ENCODE measurements around the gene SOX13.

Gene SOX13

DNA sequence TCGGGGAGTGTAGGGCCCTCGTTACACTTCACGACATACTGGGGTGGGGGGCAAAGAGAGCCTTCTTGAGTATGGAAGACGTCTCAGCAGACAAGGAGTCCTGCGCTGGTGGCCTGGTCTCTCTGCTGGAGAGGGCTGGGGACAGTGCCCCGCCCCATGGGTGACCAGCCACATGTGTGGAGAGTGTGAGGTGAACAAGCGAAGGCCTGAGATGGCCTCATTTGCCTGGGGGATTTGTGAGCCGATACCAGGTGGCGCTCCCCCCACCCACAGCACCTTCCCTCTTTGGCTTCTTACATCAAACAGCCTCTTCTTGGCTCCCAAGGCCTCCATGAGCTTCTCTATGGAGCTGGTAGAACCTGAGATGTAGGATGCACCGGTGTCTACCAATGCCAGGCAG lies 83.0 kb downstream of the SOX13 start:
- DNase-seq (ENCODE audit: low spot score), result no peak
- TF ChIP-seq, protein P1, sequence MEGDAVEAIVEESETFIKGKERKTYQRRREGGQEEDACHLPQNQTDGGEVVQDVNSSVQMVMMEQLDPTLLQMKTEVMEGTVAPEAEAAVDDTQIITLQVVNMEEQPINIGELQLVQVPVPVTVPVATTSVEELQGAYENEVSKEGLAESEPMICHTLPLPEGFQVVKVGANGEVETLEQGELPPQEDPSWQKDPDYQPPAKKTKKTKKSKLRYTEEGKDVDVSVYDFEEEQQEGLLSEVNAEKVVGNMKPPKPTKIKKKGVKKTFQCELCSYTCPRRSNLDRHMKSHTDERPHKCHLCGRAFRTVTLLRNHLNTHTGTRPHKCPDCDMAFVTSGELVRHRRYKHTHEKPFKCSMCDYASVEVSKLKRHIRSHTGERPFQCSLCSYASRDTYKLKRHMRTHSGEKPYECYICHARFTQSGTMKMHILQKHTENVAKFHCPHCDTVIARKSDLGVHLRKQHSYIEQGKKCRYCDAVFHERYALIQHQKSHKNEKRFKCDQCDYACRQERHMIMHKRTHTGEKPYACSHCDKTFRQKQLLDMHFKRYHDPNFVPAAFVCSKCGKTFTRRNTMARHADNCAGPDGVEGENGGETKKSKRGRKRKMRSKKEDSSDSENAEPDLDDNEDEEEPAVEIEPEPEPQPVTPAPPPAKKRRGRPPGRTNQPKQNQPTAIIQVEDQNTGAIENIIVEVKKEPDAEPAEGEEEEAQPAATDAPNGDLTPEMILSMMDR (IDR thresholded peaks at IDR 0.05; ENCODE audit: extremely low read depth, missing control alignments), result no peak

DNA sequence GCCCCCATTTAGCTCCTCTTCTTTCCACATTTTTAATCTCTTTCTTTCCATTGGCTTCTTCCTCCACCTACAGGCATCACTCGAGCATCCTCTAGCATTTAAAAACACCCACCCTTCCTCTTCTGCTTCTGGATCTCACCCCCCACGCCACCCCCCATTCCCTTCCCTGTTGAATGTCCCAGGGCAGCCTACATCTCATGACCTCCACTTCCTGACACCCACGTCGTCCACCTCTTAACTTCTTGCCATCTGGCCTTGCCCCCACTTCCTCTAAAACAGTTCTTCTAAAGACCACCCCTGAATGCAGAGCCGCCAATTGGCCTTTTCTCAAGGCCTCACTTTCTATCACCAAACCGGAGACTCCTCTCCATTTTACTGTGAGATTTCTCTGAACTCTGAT lies 85.0 kb downstream of the SOX13 start:
- DNase-seq (ENCODE audit: low spot score), result no peak
- TF ChIP-seq, protein P1 (IDR thresholded peaks at IDR 0.05; ENCODE audit: extremely low read depth, missing control alignments), result no peak

DNA sequence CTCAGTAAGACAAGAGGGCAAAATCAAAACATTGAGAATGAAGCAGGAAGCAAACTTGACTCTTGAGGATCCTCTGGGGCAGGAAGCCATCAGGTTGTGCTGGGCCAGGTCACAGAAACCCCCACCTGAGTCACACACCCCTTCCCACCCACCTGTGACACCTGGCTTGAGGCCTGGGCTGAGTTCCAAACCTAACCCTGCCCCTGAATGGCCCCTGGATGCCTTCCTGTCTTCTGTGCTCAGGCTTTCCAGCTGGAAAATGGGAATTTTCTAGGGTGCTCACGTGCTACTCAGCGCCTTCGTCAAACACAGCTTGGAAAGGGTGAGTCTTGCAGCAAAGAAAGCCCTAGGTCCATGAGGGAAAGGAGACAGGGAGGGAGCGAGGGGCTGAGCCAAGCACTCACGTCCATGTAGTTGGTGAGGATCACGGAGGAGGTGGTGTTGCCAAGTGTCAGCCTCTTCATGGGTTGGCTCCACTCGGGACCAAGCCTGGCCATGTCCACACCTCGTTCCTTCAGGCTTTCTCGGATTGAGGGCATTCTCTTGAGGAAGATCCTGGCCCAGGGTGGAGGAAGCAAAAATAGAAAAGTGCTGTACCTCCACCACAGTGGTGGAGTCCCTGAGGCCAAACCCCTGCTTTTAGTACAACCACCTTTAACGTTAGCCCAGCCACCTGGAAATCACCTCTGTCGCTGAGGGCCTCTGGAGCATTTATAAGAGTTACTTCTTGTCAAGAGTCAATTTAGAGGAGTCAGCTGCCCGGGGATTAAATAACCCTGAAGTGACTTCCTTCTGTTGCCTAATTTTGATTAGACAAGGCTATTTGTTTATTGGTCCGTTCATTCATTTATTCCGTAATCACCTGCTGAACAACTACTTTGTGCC lies 88.9 kb downstream of the SOX13 start:
- TF ChIP-seq, protein P1 (IDR thresholded peaks at IDR 0.05; ENCODE audit: extremely low read depth, missing control alignments), result no peak
- DNase-seq (ENCODE audit: low spot score), result no peak

DNA sequence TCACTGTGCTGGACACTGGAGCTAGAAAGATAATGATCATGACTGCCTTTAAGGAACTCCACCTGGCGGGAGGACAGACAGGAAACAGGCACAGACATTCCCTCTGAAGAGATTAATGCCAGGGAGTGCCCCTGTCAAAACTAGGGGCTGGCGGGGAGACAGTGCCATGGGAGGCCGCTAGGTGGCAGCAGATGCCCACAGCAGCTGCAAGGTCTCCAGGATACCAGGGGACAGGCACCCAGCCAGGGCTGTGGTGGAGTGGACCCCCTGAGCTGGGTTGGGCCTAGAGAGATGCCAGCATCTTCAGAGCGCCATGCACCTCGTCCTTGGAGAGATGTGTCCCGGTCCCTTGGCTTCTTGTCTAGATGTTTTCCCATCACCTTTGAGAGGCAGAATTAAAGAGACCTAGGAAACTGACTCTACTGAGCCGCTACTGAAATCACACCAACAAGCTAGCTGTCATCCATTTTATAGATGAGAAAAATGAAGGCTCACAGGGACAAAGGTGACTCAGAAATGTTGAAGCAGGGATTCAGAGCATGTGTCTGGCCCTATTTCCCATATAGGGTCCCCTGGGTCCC lies 89.7 kb downstream of the SOX13 start:
- peak; percentile 87 for DNase-seq (ENCODE audit: low spot score)
- TF ChIP-seq, protein P1 (IDR thresholded peaks at IDR 0.05; ENCODE audit: extremely low read depth, missing control alignments), result peak; percentile 97

DNA sequence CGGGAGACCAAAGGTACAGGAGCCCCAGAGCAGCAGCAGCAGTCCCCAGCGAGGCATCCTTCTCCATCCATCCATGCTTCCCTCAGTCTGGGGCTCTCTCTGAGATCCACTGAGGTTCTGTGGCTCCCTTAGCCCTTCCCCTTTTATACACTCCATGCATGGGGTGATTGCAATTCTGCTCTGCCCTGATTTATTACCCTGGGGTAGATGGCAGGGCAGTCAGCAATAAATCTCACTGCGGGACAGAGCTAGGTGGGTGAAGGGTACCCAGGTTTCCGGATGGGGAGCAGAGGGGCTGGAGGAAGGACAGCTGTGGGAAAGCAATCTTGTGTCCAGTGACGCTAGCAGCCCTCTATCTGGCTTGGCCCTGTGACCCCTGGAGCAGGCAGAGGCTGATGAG lies 93.3 kb downstream of the SOX13 start, which contains the start of gene REN:
Gene REN (minus strand): TSS at position 119 of the 400 bp plus-strand sequence. CDS start 44 bp downstream, at position 75.
- TF ChIP-seq, protein P1 (IDR thresholded peaks at IDR 0.05; ENCODE audit: extremely low read depth, missing control alignments), result no peak
- DNase-seq (ENCODE audit: low spot score), result no peak

DNA sequence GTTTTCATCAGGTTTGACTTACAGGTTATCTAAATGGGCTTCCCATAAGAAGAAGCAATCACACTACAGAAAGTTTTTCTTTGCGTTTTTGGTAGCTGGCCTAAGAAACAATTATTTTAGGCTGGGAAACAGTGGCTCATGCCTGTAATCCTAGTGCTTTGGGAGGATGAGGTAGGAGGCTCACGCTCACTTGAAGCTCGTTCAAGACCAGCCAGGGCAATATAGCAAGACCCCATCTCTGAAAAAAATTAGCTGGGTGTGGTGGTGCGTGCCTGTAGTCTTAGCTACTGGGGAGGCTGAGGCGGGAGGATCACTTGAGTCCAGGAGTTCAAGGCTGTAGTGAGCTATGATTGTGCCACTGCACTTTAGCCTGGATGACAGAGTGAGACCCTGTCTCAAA lies 94.8 kb downstream of the SOX13 start:
- DNase-seq (ENCODE audit: low spot score), result no peak
- TF ChIP-seq, protein P1 (IDR thresholded peaks at IDR 0.05; ENCODE audit: extremely low read depth, missing control alignments), result no peak

DNA sequence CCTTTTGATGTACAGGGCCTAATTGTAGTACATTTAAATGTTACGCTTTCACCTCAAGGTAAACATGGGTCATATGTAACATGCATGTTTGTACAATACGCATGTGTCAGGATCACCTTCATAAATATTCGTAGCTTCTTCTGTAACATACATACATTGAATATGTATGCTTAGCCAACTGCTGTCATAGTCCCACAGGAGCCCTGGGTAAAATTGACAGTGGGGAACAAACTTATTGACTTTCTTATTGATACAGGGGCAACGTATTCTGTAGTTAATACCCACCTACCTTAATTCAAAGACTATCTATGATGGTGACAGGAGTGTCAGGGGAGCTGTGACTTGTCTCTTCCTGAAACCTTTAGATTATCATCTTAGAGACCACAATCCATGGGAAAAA lies 96.9 kb downstream of the SOX13 start:
- DNase-seq (ENCODE audit: low spot score), result no peak
- TF ChIP-seq, protein P1 (IDR thresholded peaks at IDR 0.05; ENCODE audit: extremely low read depth, missing control alignments), result no peak

Data from GM20000 (cell line).